Thyroid gland (tissue), 4 donors: ENCODE results near the gene FOXA1. TPM values are rescaled to one million over a fixed set of nuclear protein-coding genes. Genes with fewer than 3 reads are reported as not detected.

Source experiments
- DNase-seq, 2 donors: peaks; one replicate each; pipeline ENCODE4 v3.0.0-alpha.2; 2019
- H3K27ac ChIP-seq, 3 donors: fragments of 200-600 bp; sonication (generic); 1 replicate in 2 of 3; 2 replicates in 1 of 3; pipeline ENCODE4 v1.5.1; 2016 to 2019; ENCODE audit warnings: mild to moderate bottlenecking in 1 of 3, moderate library complexity in 1 of 3
- H3K27me3 ChIP-seq: fragments of 200-600 bp; sonication (generic); one replicate; pipeline ENCODE4 v1.5.1; 2019
- H3K36me3 ChIP-seq, 2 donors: fragments of 200-600 bp; sonication (generic); one replicate each; pipeline ENCODE4 v1.5.1; 2016 to 2019
- H3K4me1 ChIP-seq, 2 donors: fragments of 200-600 bp; sonication (generic); one replicate each; pipeline ENCODE4 v1.5.1; 2017 to 2019
- H3K4me3 ChIP-seq, 3 donors: fragments of 200-600 bp; sonication (generic); replicated peaks in 1 of 3; 1 replicate in 2 of 3; 2 replicates in 1 of 3; pipeline ENCODE4 v1.5.1; 2016; ENCODE audit warnings: mild to moderate bottlenecking in 1 of 3
- H3K9me3 ChIP-seq: fragments of 200-600 bp; sonication (generic); one replicate; pipeline ENCODE4 v1.5.1; 2017
- POLR2A ChIP-seq, 2 donors: fragments of 450-650 bp; IDR thresholded peaks; one replicate each; pipeline ENCODE4 v1.6.1; 2017; ENCODE audit warnings: antibody characterized with exemption in 2 of 2, mild to moderate bottlenecking in 2 of 2, moderate library complexity in 1 of 2
- WGBS, 2 donors: methylation state at CpG; one replicate each; pipeline ENCODE4 v1.1.5; 2017; 5-methylcytosine and 5-hydroxymethylcytosine counted together
- intact Hi-C: fragments of 100-400 bp; cut with DNase I; formaldehyde crosslinking; loops from one replicate; pipeline ENCODE4 v1.15.1; 2023
- total RNA-seq, 4 donors: library from RNA; depleted of rRNA; stranded (reverse); fragments of >200 nt; gene quantifications; one replicate each; pipeline ENCODE4 v1.2.3, GENCODE V29; 2016
- TF ChIP-seq, protein P1 (sequence below), 6 experiments: fragments of 200-600 bp in 3 of 6; fragments of 450-650 bp in 3 of 6; sonication (generic) in 3 of 6; IDR thresholded peaks; one replicate each; pipeline ENCODE4 v1.5.1; 2016 to 2019; ENCODE audit warnings: antibody characterized with exemption in 6 of 6, mild to moderate bottlenecking in 2 of 6, inconsistent platforms in 1 of 6, moderate library complexity in 1 of 6

Gene FOXA1
- total RNA-seq, 4 donors from 2014 or later = 0.92 to 0.93 TPM; not detected in 2

DNA sequence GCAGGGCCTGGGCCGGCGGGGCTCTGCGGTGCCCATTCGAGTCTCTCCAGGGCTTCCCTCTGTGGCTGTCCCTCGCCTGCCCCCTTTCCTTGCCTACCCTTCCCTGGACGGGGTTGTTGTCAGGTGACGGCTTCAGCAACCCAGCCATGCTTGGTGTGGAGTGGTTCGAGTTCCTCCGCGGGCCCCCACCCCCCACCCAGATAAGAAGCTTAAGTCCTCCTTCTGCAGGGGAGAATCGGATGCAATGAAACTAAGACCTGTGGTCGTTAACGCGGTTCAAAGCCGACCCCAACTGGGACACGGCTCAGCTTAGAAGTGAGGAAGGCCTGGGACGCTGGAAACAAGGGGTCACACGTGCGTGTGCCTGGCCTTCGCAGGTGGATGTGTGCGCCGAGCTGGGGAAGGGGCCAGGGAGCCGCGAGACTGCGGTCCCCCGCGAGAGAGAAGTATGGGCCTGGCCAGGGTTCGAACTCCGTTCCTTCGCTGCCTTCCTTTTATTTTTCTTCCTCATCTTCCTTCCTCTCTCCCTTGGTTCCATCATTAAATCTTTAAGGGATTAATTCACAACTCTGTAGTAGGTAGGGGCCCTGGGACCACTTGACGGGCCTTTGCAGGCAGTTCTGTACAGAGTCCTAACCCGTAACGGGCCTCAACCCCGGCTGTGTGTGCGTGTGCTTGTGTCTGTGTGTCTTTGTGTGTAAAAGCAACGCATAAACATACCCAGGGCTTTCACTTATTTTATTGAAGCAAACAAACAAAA, 3.9 kb upstream of the FOXA1 start:
- intact Hi-C loops = loop anchor here (10.0 kb wide), 1 partner anchor 354 kb away; no protein-coding TSS in a partner anchor
- Histone ChIP-seq H3K36me3 (no peaks in the 10 kb centered on the region), H3K27ac (no peak overlapping the region), H3K4me1 (peaks cover 30 to 34% of the 10 kb centered on the region in 2 donors), H3K27me3 (peaks cover 68% of the 10 kb centered on the region), H3K9me3 (no peaks in the 10 kb centered on the region), H3K4me3 (peak overlapping the region in 1 of 3 donors; percentile 19)
- TF ChIP-seq POLR2A (IDR thresholded peaks at IDR 0.05) = no peak
- TF ChIP-seq, protein P1, sequence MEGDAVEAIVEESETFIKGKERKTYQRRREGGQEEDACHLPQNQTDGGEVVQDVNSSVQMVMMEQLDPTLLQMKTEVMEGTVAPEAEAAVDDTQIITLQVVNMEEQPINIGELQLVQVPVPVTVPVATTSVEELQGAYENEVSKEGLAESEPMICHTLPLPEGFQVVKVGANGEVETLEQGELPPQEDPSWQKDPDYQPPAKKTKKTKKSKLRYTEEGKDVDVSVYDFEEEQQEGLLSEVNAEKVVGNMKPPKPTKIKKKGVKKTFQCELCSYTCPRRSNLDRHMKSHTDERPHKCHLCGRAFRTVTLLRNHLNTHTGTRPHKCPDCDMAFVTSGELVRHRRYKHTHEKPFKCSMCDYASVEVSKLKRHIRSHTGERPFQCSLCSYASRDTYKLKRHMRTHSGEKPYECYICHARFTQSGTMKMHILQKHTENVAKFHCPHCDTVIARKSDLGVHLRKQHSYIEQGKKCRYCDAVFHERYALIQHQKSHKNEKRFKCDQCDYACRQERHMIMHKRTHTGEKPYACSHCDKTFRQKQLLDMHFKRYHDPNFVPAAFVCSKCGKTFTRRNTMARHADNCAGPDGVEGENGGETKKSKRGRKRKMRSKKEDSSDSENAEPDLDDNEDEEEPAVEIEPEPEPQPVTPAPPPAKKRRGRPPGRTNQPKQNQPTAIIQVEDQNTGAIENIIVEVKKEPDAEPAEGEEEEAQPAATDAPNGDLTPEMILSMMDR (IDR thresholded peaks at IDR 0.05) = no peak
- no peak for DNase-seq
- 16 to 19% methylated on average over 31 to 36 of the region's 36 CpGs for WGBS, 2 donors

DNA sequence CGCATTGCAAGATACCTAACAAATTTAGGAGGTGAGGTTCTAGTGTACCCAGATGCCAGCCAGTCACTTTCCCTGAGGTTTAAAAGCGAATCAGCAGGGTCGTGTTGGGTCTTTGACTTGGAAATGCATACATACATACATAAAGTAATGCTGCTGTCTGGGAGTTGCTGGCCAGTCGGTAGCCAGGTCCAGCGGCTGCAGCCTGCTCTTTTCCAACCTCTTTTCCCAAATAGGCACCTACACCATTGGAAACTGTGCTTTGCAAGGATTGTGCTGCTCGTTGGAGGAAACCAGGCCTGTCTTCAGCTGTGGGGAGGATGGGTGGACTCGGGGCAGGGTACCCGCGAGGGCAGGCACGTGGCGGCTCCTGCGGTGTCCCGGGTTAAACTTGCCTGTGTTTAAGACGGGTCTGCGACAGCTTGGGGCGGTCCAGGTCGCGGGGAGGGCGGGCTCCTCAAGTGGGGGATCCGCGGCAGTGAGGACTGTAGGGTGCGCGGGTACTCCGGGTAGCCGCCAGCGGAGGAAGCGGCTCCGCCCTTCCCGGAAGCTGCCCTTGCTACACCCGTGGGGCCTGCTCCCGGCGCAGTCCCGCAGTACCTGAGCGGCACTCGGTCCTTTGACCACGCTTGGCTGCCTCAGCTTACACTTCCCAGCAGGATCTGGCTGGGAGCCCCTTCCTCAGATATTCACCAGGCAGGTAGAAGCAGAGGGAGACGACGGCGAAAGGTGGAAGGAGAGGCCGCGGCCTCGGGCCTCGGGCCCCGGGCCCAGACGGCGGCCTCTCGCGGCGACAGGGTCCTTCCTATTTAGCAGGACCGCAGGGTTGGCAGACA, 3.1 kb upstream of the FOXA1 start:
- TF ChIP-seq, protein P1 (IDR thresholded peaks at IDR 0.05) = no peak
- TF ChIP-seq POLR2A (IDR thresholded peaks at IDR 0.05) = no peak
- 11 to 13% methylated on average over 13 to 32 of the region's 50 CpGs for WGBS, 2 donors
- no peak for DNase-seq
- no peaks in the 10 kb centered on the region for H3K9me3 ChIP-seq
- peak overlapping the region in 1 of 3 donors; percentile 19 for H3K4me3 ChIP-seq
- peaks cover 30 to 34% of the 10 kb centered on the region in 2 donors for H3K4me1 ChIP-seq
- H3K27ac ChIP-seq = no peak overlapping the region
- H3K27me3 ChIP-seq = peaks cover 72% of the 10 kb centered on the region
- H3K36me3 ChIP-seq = no peaks in the 10 kb centered on the region
- intact Hi-C loops = loop anchor here (10.0 kb wide), 1 partner anchor 353 kb away; no protein-coding TSS in a partner anchor

DNA sequence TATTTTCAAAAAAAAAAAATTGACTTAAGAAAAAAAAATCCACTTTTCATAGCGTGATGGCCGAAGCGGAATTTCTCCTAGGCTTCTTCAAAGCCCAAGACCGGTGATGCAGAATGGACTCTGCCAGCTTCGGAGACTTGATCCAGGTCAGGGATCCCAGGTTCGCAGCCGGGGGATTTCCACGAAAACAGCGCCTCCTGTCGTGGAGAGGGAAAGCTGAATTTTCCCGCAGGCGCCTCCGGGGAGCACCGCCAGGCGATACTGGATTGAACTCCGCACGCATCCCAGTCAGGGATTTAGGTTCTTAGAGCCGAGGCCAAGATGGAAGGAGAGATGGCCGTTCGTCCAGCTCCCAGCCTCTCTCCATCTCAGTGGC, 2.5 kb upstream of the FOXA1 start:
- Histone ChIP-seq H3K27me3 (peaks cover 78% of the 10 kb centered on the region), H3K4me3 (no peak overlapping the region), H3K9me3 (no peaks in the 10 kb centered on the region), H3K4me1 (peaks cover 30 to 37% of the 10 kb centered on the region in 2 donors), H3K27ac (no peak overlapping the region), H3K36me3 (no peaks in the 10 kb centered on the region)
- 7 to 11% methylated on average over 18 to 20 of the region's 20 CpGs for WGBS, 2 donors
- intact Hi-C loops = loop anchor here (10.0 kb wide), 1 partner anchor 353 kb away; no protein-coding TSS in a partner anchor
- no peak for DNase-seq
- TF ChIP-seq, protein P1 (IDR thresholded peaks at IDR 0.05) = no peak
- TF ChIP-seq POLR2A (IDR thresholded peaks at IDR 0.05) = no peak

DNA sequence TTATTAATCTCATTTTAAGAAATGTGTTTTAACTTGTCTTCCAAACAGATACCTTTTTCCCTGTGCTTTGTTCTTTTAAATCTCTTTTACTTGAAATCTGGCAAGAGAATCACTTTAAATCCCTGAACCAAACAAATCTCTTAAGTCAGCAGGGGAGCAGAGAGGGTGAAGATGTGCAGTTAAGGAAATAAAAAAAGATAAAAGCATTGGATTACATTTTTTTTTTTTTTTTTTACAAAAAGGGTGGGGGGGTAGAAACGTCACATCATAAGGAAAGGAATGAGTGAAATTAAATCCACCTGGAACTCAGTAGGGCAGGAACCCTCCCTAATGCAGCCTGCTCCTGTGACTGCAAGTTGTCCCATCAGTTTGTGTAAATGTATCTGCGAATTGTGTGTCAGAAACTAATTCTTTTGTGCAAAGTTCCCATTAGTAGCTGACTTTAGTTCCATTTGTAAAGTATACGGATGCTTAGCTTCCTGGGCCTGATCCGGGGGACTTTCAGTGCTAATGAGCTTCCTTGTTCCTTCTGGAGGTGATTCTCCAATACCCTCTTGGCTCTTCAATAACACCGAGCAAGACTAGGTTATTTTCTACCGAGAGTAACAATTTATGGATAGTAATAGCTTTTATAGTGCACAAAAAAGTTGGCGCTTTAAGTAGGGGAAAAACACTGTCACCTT, 1.9 kb upstream of the FOXA1 start:
- Histone ChIP-seq H3K4me3 (no peak overlapping the region), H3K4me1 (peaks cover 30 to 43% of the 10 kb centered on the region in 2 donors), H3K9me3 (no peaks in the 10 kb centered on the region), H3K27me3 (peaks cover 82% of the 10 kb centered on the region), H3K36me3 (no peaks in the 10 kb centered on the region), H3K27ac (no peak overlapping the region)
- DNase-seq = no peak
- intact Hi-C loops = loop anchor here (10.0 kb wide), 1 partner anchor 352 kb away; no protein-coding TSS in a partner anchor
- TF ChIP-seq, protein P1 (IDR thresholded peaks at IDR 0.05) = no peak
- TF ChIP-seq POLR2A (IDR thresholded peaks at IDR 0.05) = no peak
- WGBS, 2 donors = 25% methylated on average over 7 of the region's 7 CpGs
